GM19351 (cell line): ENCODE data around the gene ADD3.

Experiments used
- ATAC-seq: cut with Tn5 transposase; IDR thresholded peaks from one replicate; pipeline ENCODE4 v1.9.1; 2021; ENCODE audit warnings: mild to moderate bottlenecking, moderate library complexity; ENCODE audit not compliant: unreplicated experiment

The ADD3 gene

DNA sequence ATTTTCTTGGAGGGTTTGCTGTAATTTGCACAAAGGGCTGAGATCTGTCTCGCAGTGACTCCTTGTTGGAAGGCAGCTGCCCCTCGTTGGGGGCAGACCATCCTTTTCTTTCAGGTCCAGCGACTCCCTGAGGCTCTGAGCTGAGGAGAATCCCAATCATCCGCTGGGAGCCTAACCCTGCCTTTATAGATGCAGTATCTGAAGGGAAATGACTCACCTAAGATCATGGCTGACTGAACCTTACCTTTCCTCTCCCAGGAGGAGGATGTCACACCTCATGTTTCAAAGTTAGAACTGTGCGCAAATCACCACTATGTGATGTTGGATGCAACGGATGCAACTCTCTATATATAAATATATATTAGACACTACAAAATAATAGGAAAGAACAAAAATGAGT is 163.2 kb downstream of the ADD3 start:
- no peak for ATAC-seq

GRCh38 chr10:110172155-110172554 is 164.4 kb downstream of the ADD3 start:
- no peak for ATAC-seq

DNA sequence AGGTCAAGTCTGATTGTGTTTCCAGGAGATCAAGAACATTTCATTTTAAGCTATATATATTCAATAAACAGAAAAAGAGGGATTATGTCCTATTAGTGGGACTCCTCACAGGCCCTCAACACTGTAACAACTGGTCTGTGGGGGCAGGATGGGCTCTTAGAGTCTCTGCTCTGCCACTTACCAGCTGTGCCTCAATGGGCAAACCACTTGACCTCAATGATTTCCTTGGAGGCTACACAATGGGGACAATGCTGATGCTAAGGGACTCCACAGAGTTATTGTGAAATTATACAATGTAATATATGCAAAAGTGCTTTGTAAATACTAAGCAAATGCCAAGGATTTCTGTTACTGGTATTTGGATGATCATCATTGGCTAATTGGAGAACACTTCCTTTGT is 166.4 kb downstream of the ADD3 start:
- ATAC-seq = no peak

DNA sequence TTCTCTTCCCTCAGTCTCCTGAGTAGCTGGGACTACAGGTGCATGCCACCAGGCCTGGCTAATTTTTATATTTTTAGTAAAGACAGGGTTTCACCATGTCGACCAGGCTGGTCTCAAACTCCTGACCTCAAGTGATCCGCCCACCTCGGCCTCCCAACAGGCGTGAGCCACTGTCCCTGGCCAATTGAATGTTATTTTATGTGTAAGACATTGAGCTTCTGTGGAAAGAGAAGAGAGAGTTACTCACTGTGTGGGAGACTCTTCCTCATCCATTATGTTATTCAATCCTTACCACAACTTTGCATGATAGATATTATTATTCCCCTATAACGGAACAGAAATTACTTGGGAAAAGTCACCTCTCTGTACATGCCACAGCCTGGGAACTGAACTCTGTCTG is 167.0 kb downstream of the ADD3 start:
- ATAC-seq = no peak

- ATAC-seq = no peak
These were observed 167.6 kb downstream of the ADD3 start for GRCh38 chr10:110175406-110175805.

- ATAC-seq = no peak
These were observed 168.6 kb downstream of the ADD3 start for GRCh38 chr10:110176141-110177030.

GRCh38 chr10:110179220-110179619 is 171.4 kb downstream of the ADD3 start:
- ATAC-seq = no peak

DNA sequence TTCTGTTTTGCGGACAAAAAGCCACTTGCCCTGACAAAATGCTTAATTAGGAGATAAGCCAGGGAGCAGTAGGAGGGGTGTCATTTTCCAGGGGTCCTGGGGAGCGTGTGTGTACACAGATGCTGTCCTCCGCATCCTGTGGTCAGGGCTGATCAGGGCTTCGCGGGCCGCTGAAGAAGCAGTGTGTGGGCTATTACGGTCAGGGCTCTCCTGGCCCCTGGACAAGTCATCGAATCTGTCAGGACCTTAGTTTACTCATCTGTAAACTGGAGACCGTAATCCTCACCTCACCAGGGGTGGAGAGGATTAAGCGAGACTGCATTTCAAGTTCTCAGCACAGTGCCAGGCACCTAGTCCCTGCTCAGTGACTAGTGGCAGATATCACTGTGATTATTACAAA is 173.7 kb downstream of the ADD3 start:
- ATAC-seq = no peak

- no peak for ATAC-seq
These were observed 174.1 kb downstream of the ADD3 start for GRCh38 chr10:110181911-110182310.

DNA sequence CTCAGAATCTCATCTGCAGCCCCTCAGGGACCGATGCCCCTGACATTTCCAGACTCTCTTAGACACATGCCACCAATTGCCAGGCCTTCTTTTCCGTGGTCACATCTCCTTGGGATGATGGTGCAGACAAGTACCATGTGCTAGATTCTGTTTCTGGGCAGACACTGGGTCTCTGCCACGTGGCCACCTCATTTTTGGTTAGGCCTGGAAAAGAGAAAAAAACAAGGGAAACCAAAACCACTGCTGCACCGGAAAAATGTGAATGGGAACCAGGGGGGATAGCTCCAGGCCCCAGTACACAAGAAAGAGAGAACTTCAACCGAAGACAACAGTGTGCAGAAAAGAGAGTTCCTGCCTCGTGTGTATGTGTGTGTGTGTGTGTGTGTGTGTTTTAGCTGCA is 176.6 kb downstream of the ADD3 start:
- no peak for ATAC-seq
